ENCODE results near the gene CDCP1.

GRCh38 chr3:45084361-45084760 lies 61.8 kb downstream of the CDCP1 start:
- TF ChIP-seq CTCF (conservative IDR thresholded peaks at IDR 0.05; ENCODE audit: low read depth, low read length) (no peak), EZH2 (IDR thresholded peaks at IDR 0.05; ENCODE audit: borderline replicate concordance, low read depth, low read length, poor library complexity, severe bottlenecking) (no peak)
